Activated CD4-positive, alpha-beta T cell treated with anti-CD3 and anti-CD28 coated beads, Interleukin-2, amount 10 ng/mL, durations not matched to agents 7 days and 5 days (primary cell): Measurements from ENCODE around the gene ENTR1. TPM values are rescaled to one million over a fixed set of nuclear protein-coding genes. Genes with fewer than 3 reads are reported as not detected.
A peak's percentile ranks its signal among the peaks of the same experiment; 100 is the strongest.

Source experiments
- CTCF ChIA-PET: fragments of 350-600 bp; sonication (Branson Sonifier 250); formaldehyde crosslinking; loops from one replicate; lab custom pipeline; 2021; ENCODE audit warnings: antibody characterized with exemption; lab: Charles Lee
- POLR2A ChIA-PET: fragments of 350-600 bp; sonication (Branson Sonifier 250); formaldehyde crosslinking; loops from one replicate; lab custom pipeline; 2021; ENCODE audit warnings: antibody characterized with exemption; lab: Charles Lee
- DNase-seq: peaks from one replicate; pipeline ENCODE4 v3.0.0-alpha.2; 2020
- H3K27ac Mint-ChIP-seq: one replicate; pipeline ENCODE4 v1.8.0; 2021; ENCODE audit warnings: mild to moderate bottlenecking, moderate library complexity, mixed read lengths
- H3K27me3 Mint-ChIP-seq: one replicate; pipeline ENCODE4 v1.8.0; 2021; ENCODE audit warnings: mixed read lengths
- H3K36me3 Mint-ChIP-seq: one replicate; pipeline ENCODE4 v1.8.0; 2021; ENCODE audit warnings: low read depth, mixed read lengths
- H3K4me1 Mint-ChIP-seq: one replicate; pipeline ENCODE4 v1.8.0; 2021; ENCODE audit warnings: mixed read lengths
- H3K4me3 Mint-ChIP-seq: one replicate; pipeline ENCODE4 v1.8.0; 2021; ENCODE audit warnings: mild to moderate bottlenecking, moderate library complexity, mixed read lengths
- H3K9me3 Mint-ChIP-seq: one replicate; pipeline ENCODE4 v1.8.0; 2021; ENCODE audit warnings: mixed read lengths
- total RNA-seq, 2 experiments: library from RNA; stranded (reverse); gene quantifications; one replicate each; pipeline ENCODE4 v1.2.3, GENCODE V29; 2021

ENTR1 gene
- total RNA-seq, 2 experiments from 2014 or later: 59.2 to 62.3 TPM

DNA sequence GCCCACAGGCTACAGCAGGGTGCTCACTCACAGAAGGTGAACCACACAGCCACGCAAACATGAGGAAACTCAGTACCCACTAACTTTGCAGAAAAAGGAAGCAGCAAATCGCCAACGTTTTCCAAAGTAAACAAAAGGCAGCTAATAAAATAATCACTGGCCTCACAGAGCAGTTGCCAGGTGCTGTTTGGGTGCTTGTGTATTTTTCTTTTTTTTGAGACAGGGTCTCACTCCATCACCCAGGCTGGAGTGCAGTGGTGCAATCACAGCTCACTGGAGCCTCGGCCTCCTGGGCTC, 14.2 kb downstream of the ENTR1 start:
- Mint-ChIP-seq H3K36me3 (peaks cover 24% of the 10 kb centered on the region), H3K4me1 (peaks cover 25% of the 10 kb centered on the region), H3K27me3 (no peaks in the 10 kb centered on the region), H3K4me3 (no peak overlapping the region), H3K27ac (no peak overlapping the region), H3K9me3 (no peaks in the 10 kb centered on the region)
- CTCF ChIA-PET: interaction anchor here (2.7 to 7.1 kb wide), 2 partner anchors 10 to 33 kb away, joined by 9 to 40 read pairs; partner anchors contain the start of gene DNLZ
- POLR2A ChIA-PET: no interaction called here
- DNase-seq: no peak

DNA sequence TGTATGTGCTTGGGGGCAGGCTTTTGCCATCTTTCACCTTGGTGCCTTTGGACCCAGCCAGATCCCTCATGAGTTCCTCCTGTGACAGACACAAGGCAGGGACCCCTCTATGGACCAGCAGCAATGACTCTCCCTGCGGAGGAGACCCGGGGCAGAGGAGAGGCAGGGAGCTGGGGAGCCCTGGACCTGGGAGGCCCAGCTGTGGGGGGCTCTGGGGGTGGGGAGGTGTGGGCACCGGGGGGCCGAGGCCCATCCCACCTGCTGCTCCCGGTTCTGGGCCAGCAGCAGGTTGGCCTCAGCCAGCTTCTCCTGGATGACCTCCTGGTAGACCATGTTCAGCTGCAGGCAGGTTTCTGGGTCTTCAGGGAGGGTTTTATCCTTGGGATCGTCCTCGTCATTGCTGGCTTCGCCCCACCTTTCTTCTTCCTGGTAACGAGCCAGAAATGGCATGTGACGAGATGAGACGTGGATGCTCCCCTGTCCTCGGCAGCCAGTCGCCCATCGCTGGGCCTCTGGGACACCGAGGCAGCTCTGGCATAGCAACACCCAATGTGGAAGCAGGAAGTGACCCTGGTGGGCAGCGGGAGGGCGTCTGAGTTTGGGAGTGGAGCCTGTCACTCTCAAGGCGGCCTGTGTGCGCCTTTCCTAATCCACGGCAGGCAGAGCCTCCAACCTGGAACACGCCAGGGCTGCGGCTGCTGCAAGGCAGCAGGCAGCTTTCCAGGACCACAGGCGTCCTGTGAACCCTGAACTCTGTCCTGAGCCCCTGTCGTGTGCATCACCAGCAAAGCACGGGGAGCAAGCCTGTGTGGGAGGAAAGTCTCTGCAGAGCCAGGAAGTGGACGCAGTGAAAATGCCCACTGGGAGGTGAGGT, 14.8 kb downstream of the ENTR1 start:
- ChIA-PET CTCF (interaction anchor here (2.7 kb wide), 1 partner anchor 32 kb away, joined by 9 read pairs; the partner anchor contains the start of gene DNLZ), POLR2A (no interaction called here)
- Mint-ChIP-seq H3K4me1 (peaks cover 19% of the 10 kb centered on the region), H3K9me3 (no peaks in the 10 kb centered on the region), H3K36me3 (peaks cover 25% of the 10 kb centered on the region), H3K27me3 (no peaks in the 10 kb centered on the region), H3K4me3 (no peak overlapping the region), H3K27ac (no peak overlapping the region)
- DNase-seq: no peak

DNA sequence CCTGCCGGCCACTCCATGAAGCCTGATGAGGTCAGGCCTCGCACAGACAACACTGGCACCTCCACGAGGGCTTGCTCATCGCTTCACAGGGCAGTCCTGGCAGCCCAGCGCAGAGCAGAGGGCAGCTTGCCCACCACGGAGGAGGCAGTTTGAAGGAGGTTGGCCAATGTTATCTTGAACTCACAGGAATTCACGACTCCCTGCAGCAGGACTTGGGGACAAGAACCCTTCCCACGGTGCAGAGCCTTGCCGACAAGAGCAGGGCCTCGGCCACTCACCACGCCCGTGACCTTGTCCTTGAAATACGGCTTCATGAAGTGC, 15.4 kb downstream of the ENTR1 start:
- H3K27me3 Mint-ChIP-seq: no peaks in the 10 kb centered on the region
- no peak for DNase-seq
- peaks cover 14% of the 10 kb centered on the region for H3K4me1 Mint-ChIP-seq
- H3K9me3 Mint-ChIP-seq: no peaks in the 10 kb centered on the region
- H3K4me3 Mint-ChIP-seq: no peak overlapping the region
- CTCF ChIA-PET: no interaction called here
- H3K36me3 Mint-ChIP-seq: peaks cover 26% of the 10 kb centered on the region
- POLR2A ChIA-PET: no interaction called here
- H3K27ac Mint-ChIP-seq: no peak overlapping the region

- Mint-ChIP-seq H3K4me1 (peaks cover 16% of the 10 kb centered on the region), H3K27me3 (no peaks in the 10 kb centered on the region), H3K36me3 (peaks cover 28% of the 10 kb centered on the region), H3K4me3 (no peak overlapping the region), H3K27ac (no peak overlapping the region), H3K9me3 (no peaks in the 10 kb centered on the region)
- no peak for DNase-seq
- POLR2A ChIA-PET: no interaction called here
- CTCF ChIA-PET: no interaction called here
Observed at GRCh38 chr9:136394312-136395019, 15.9 kb downstream of the ENTR1 start.

GRCh38 chr9:136393531-136393930, 16.9 kb downstream of the ENTR1 start:
- Mint-ChIP-seq H3K4me1 (peaks cover 14% of the 10 kb centered on the region), H3K27ac (no peak overlapping the region), H3K4me3 (no peak overlapping the region), H3K9me3 (no peaks in the 10 kb centered on the region), H3K36me3 (peaks cover 29% of the 10 kb centered on the region), H3K27me3 (no peaks in the 10 kb centered on the region)
- CTCF ChIA-PET: no interaction called here
- no peak for DNase-seq
- POLR2A ChIA-PET: no interaction called here

- H3K9me3 Mint-ChIP-seq: no peaks in the 10 kb centered on the region
- ChIA-PET POLR2A (no interaction called here), CTCF (interaction anchor here (1.0 to 1.4 kb wide), 3 partner anchors 9 to 13 kb away, joined by 3 to 5 read pairs (median 3); no protein-coding TSS in a partner anchor)
- no peaks in the 10 kb centered on the region for H3K27me3 Mint-ChIP-seq
- peaks cover 34% of the 10 kb centered on the region for H3K36me3 Mint-ChIP-seq
- H3K4me3 Mint-ChIP-seq: no peak overlapping the region
- no peak for DNase-seq
- H3K4me1 Mint-ChIP-seq: peaks cover 10% of the 10 kb centered on the region
- H3K27ac Mint-ChIP-seq: no peak overlapping the region
Observed at GRCh38 chr9:136392538-136393449, 17.6 kb downstream of the ENTR1 start.

GRCh38 chr9:136391737-136392537, 18.5 kb downstream of the ENTR1 start:
- no peaks in the 10 kb centered on the region for H3K9me3 Mint-ChIP-seq
- no peaks in the 10 kb centered on the region for H3K27me3 Mint-ChIP-seq
- DNase-seq: no peak
- H3K4me1 Mint-ChIP-seq: peaks cover 12% of the 10 kb centered on the region
- no peak overlapping the region for H3K4me3 Mint-ChIP-seq
- H3K27ac Mint-ChIP-seq: no peak overlapping the region
- peaks cover 39% of the 10 kb centered on the region for H3K36me3 Mint-ChIP-seq
- POLR2A ChIA-PET: no interaction called here
- CTCF ChIA-PET: interaction anchor here (1.0 to 1.4 kb wide), 3 partner anchors 9 to 13 kb away, joined by 3 to 5 read pairs (median 3); no protein-coding TSS in a partner anchor

DNA sequence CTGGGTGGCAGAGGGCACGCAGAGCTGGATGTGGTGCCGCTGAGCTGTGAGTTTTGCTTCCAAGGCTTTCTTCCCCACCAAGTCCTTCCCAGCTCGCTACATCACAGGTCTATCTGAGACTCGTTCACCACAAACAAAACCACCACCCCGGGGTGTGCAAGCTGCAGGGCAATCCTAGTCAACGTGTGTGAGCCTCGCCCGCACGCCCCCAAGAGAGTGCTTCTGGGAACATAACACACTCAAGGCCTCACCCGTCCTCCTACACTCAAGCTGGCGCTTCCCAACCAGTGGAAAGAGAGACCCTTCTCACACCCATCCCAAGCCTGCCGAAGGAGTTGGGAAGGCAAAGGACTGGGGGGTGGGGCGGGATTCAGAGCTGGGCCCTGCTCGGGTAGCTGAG, 21.0 kb downstream of the ENTR1 start:
- Mint-ChIP-seq H3K27ac (peak overlapping the region; percentile 25), H3K36me3 (peaks cover 54% of the 10 kb centered on the region), H3K4me1 (peaks cover 28% of the 10 kb centered on the region), H3K4me3 (no peak overlapping the region), H3K9me3 (no peaks in the 10 kb centered on the region), H3K27me3 (no peaks in the 10 kb centered on the region)
- ChIA-PET POLR2A (no interaction called here), CTCF (interaction anchor here (1.1 to 15.6 kb wide), 4 partner anchors 10 to 25 kb away, joined by 3 to 106 read pairs (median 22); partner anchors contain the start of genes DNLZ and SNAPC4)
- no peak for DNase-seq

DNA sequence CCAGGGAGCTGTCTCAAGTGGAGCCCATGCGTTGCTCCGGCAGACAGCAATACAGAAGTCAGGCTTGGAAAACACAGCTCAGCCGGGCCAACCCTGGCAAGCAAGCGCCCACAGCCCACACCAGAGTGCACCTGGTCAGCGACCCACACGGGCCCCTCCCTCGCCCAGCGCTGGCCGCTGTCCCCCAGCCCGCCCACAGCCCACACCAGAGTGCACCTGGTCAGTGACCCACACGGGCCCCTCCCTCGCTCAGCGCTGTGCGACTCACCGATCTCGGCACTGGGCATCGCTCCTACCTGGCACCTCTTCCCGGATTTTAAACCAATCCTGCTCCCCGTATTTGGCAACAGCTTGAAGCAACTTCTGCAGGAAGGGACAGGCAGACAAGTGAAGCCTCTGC, 23.2 kb downstream of the ENTR1 start:
- H3K27me3 Mint-ChIP-seq: no peaks in the 10 kb centered on the region
- ChIA-PET CTCF (interaction anchor here (0.7 to 15.6 kb wide), 4 partner anchors 11 to 23 kb away, joined by 3 to 106 read pairs (median 22); partner anchors contain the start of genes CARD9, DNLZ and SNAPC4), POLR2A (no interaction called here)
- H3K9me3 Mint-ChIP-seq: no peaks in the 10 kb centered on the region
- peaks cover 54% of the 10 kb centered on the region for H3K36me3 Mint-ChIP-seq
- no peak for DNase-seq
- H3K4me1 Mint-ChIP-seq: peaks cover 35% of the 10 kb centered on the region
- H3K27ac Mint-ChIP-seq: no peak overlapping the region
- no peak overlapping the region for H3K4me3 Mint-ChIP-seq

- H3K27ac Mint-ChIP-seq: peak overlapping the region; percentile 3
- no peak overlapping the region for H3K4me3 Mint-ChIP-seq
Observed at GRCh38 chr9:136386018-136386417, 24.4 kb downstream of the ENTR1 start.

GRCh38 chr9:136385015-136385414, 25.4 kb downstream of the ENTR1 start:
- Mint-ChIP-seq H3K9me3 (no peaks in the 10 kb centered on the region), H3K27ac (peak overlapping the region; percentile 77), H3K36me3 (peaks cover 45% of the 10 kb centered on the region), H3K4me3 (peak overlapping the region; percentile 24), H3K27me3 (no peaks in the 10 kb centered on the region), H3K4me1 (peaks cover 35% of the 10 kb centered on the region)
- POLR2A ChIA-PET: interaction anchor here (0.6 kb wide), 1 partner anchor 435 kb away, joined by 5 read pairs; no protein-coding TSS in a partner anchor
- peak; percentile 73 for DNase-seq
- CTCF ChIA-PET: interaction anchor here (1.6 to 15.6 kb wide), 3 partner anchors 15 to 20 kb away, joined by 3 to 106 read pairs (median 40); partner anchors contain the start of genes DNLZ and SNAPC4

More at GRCh38 chr9:136386018-136386417, 24.4 kb downstream of the ENTR1 start:
- no peaks in the 10 kb centered on the region for H3K27me3 Mint-ChIP-seq
- no peaks in the 10 kb centered on the region for H3K9me3 Mint-ChIP-seq
- POLR2A ChIA-PET: no interaction called here
- CTCF ChIA-PET: interaction anchor here (1.6 to 15.6 kb wide), 3 partner anchors 14 to 21 kb away, joined by 3 to 106 read pairs (median 40); partner anchors contain the start of genes DNLZ and SNAPC4
- H3K4me1 Mint-ChIP-seq: peaks cover 35% of the 10 kb centered on the region
- DNase-seq: no peak
- H3K36me3 Mint-ChIP-seq: peaks cover 46% of the 10 kb centered on the region
